Cardiac fibroblast (primary cell): ENCODE measurements around the gene PIR.

Experiments used
- DNase-seq, 2 donors: peaks; one replicate each; pipeline versions ENCODE4 v3.0.0 to v3.0.0-alpha.2; 2010; ENCODE audit warnings: low read depth in 2 of 2
- H3K4me3 ChIP-seq, 2 donors: replicated peaks in 1 of 2; 1 replicate in 1 of 2; 2 replicates in 1 of 2; pipeline ENCODE4 v1.5.1; 2011; ENCODE audit warnings: low read depth in 2 of 2, low read length in 2 of 2, mild to moderate bottlenecking in 2 of 2, moderate library complexity in 1 of 2
- CTCF ChIP-seq: IDR thresholded peaks from one replicate; pipeline ENCODE4 v1.5.1; 2011; ENCODE audit warnings: low read depth, mild to moderate bottlenecking, low read length, inconsistent platforms

PIR gene

GRCh38 chrX:15493118-15493962 lies at the start of gene PIR:
TSS of gene PIR (minus strand) at chrX:15493333. CDS start at chrX:15491257, 2,076 bp downstream.
- TF ChIP-seq CTCF = peak; percentile 42
- peak within 1 kb of the TSS; percentile 47 to 61 for H3K4me3 ChIP-seq
- peak; percentile 78 to 84 for DNase-seq

GRCh38 chrX:15530318-15530717 lies 37.2 kb upstream of the PIR start:
- TF ChIP-seq CTCF = no peak
- no peak for DNase-seq
- H3K4me3 ChIP-seq = no peak overlapping the region

- no peak overlapping the region for H3K4me3 ChIP-seq
- TF ChIP-seq CTCF = no peak
- peak in 1 of 2 donors; percentile 7 for DNase-seq
Observed at GRCh38 chrX:15529165-15529564, 36.0 kb upstream of the PIR start.

GRCh38 chrX:15525664-15526416 lies 32.7 kb upstream of the PIR start:
- no peak for TF ChIP-seq CTCF
- H3K4me3 ChIP-seq = no peak overlapping the region
- DNase-seq = no peak

GRCh38 chrX:15524417-15524816 lies 31.3 kb upstream of the PIR start:
- H3K4me3 ChIP-seq = no peak overlapping the region
- TF ChIP-seq CTCF = no peak
- DNase-seq = peak; percentile 36 to 87

- no peak for DNase-seq
- TF ChIP-seq CTCF = no peak
- no peak overlapping the region for H3K4me3 ChIP-seq
Observed at GRCh38 chrX:15523088-15523487, 30.0 kb upstream of the PIR start.
